K562 (cell line): ENCODE data around the gene RAP1A. TPM values are rescaled to one million over a fixed set of nuclear protein-coding genes. Genes with fewer than 3 reads are reported as not detected.

Experiments used
- BRD9 ChIP-seq: fragments of 450-650 bp; IDR thresholded peaks from 2 replicates; pipeline ENCODE4 v1.6.1; 2018; ENCODE audit warnings: low read depth; ENCODE audit not compliant: partially characterized antibody
- ETS2 ChIP-seq: IDR thresholded peaks from 2 replicates; pipeline ENCODE4 v1.6.1; 2016; ENCODE audit warnings: borderline replicate concordance, missing genetic modification characterization, mild to moderate bottlenecking, moderate library complexity, missing compliant biosample characterization; ENCODE audit not compliant: poor library complexity, severe bottlenecking
- JUND ChIP-seq, 2 experiments: IDR thresholded peaks; 2 replicates in 1 of 2; 3 replicates in 1 of 2; pipeline ENCODE4 v1.6.1; 2011; ENCODE audit warnings: borderline replicate concordance in 2 of 2, low read depth in 2 of 2, low read length in 2 of 2, improper control_type of control experiment in 1 of 2, missing biosample characterization in 1 of 2, missing genetic modification characterization in 1 of 2, missing genetic modification reagents in 1 of 2
- L3MBTL2 ChIP-seq: fragments of 450-650 bp; IDR thresholded peaks from 2 replicates; pipeline ENCODE4 v1.6.1; 2016; ENCODE audit warnings: mild to moderate bottlenecking, moderate library complexity
- NFE2 ChIP-seq: IDR thresholded peaks from 2 replicates; pipeline ENCODE4 v1.6.1; 2014; ENCODE audit warnings: antibody characterized with exemption, low read depth
- PATZ1 ChIP-seq: fragments of 250-450 bp; sonication (Bioruptor Pico); IDR thresholded peaks from 2 replicates; pipeline ENCODE4 v1.5.0; 2020; ENCODE audit warnings: mild to moderate bottlenecking, borderline replicate concordance
- PHB2 ChIP-seq: fragments of 450-650 bp; IDR thresholded peaks from 2 replicates; pipeline ENCODE4 v1.6.1; 2017; ENCODE audit warnings: low read depth
- RFX1 ChIP-seq: fragments of 450-650 bp; IDR thresholded peaks from 2 replicates; pipeline ENCODE4 v1.6.1; 2016; ENCODE audit warnings: mild to moderate bottlenecking, moderate library complexity
- ZBTB26 ChIP-seq: fragments of 450-650 bp; formaldehyde crosslinking; IDR thresholded peaks from 2 replicates; pipeline ENCODE4 v1.4.0; 2022; ENCODE audit warnings: missing genetic modification characterization
- ZFPM2 ChIP-seq: fragments of 250-450 bp; sonication (Bioruptor Pico); IDR thresholded peaks from 2 replicates; pipeline ENCODE4 v1.5.1; 2022; ENCODE audit warnings: mild to moderate bottlenecking
- ZNF174 ChIP-seq: fragments of 250-450 bp; sonication (Bioruptor Pico); IDR thresholded peaks from 2 replicates; pipeline ENCODE4 v1.4.0; 2020; ENCODE audit warnings: mild to moderate bottlenecking
- ZNF445 ChIP-seq: fragments of 250-450 bp; sonication (Bioruptor Pico); IDR thresholded peaks from 2 replicates; pipeline ENCODE4 v1.4.0; 2020; ENCODE audit warnings: low read depth, mild to moderate bottlenecking, moderate library complexity
- polyA plus RNA-seq, 8 experiments: library from polyadenylated mRNA; depleted of rRNA in 4 of 8; stranded (reverse) in 5 of 8; unstranded in 3 of 8; fragments of >200 nt; fragmentation: Nextera tagmentation in 2 of 8; fragmentation: Illumina TruSeq in 1 of 8; extraction: Ambion mirVana in 2 of 8; extraction: Trizol in 1 of 8; gene quantifications; 2 replicates each; pipeline versions ENCODE4 v1.2.1 to v1.2.3, GENCODE V29; 2011 to 2014; ENCODE audit warnings: inconsistent platforms in 1 of 8, missing spikeins in 1 of 8
- total RNA-seq, 7 experiments: library from RNA; depleted of rRNA in 6 of 7; stranded (reverse); fragments of >200 nt in 6 of 7; fragmentation: Illumina TruSeq in 2 of 7; extraction: Trizol in 2 of 7; gene quantifications; 2 replicates each; pipeline versions ENCODE4 v1.2.1 to v1.2.3, GENCODE V29; 2011 to 2021; ENCODE audit warnings: low replicate concordance in 1 of 7
- TF ChIP-seq, protein P1 (sequence below), 2 experiments: fragments of 450-650 bp in 1 of 2; sonication (generic) in 1 of 2; formaldehyde crosslinking in 1 of 2; IDR thresholded peaks; 2 replicates each; pipeline versions ENCODE4 v1.7.1 to v1.9.0; 2016 to 2022; ENCODE audit warnings: inconsistent platforms in 1 of 2, mild to moderate bottlenecking in 1 of 2, missing genetic modification reagents in 1 of 2

The RAP1A gene
- total and polyA plus RNA-seq, 9 of the 15 experiments (the other 6 are each of a cell fraction or from before 2014, with no cell fraction given): 13.4 to 86.2 (median 32.5) TPM

GRCh38 chr1:111599781-111600693 is 19.6 kb upstream of the RAP1A start (continued):
- no peak for TF ChIP-seq PATZ1 (CRISPR knock-in tag)
- TF ChIP-seq RFX1: peak; percentile 29; the same call in 1 of the 2 replicates
- TF ChIP-seq, protein P1, sequence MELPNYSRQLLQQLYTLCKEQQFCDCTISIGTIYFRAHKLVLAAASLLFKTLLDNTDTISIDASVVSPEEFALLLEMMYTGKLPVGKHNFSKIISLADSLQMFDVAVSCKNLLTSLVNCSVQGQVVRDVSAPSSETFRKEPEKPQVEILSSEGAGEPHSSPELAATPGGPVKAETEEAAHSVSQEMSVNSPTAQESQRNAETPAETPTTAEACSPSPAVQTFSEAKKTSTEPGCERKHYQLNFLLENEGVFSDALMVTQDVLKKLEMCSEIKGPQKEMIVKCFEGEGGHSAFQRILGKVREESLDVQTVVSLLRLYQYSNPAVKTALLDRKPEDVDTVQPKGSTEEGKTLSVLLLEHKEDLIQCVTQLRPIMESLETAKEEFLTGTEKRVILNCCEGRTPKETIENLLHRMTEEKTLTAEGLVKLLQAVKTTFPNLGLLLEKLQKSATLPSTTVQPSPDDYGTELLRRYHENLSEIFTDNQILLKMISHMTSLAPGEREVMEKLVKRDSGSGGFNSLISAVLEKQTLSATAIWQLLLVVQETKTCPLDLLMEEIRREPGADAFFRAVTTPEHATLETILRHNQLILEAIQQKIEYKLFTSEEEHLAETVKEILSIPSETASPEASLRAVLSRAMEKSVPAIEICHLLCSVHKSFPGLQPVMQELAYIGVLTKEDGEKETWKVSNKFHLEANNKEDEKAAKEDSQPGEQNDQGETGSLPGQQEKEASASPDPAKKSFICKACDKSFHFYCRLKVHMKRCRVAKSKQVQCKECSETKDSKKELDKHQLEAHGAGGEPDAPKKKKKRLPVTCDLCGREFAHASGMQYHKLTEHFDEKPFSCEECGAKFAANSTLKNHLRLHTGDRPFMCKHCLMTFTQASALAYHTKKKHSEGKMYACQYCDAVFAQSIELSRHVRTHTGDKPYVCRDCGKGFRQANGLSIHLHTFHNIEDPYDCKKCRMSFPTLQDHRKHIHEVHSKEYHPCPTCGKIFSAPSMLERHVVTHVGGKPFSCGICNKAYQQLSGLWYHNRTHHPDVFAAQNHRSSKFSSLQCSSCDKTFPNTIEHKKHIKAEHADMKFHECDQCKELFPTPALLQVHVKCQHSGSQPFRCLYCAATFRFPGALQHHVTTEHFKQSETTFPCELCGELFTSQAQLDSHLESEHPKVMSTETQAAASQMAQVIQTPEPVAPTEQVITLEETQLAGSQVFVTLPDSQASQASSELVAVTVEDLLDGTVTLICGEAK (IDR thresholded peaks at IDR 0.05): no peak
- TF ChIP-seq, protein P1 (CRISPR knock-in tag; IDR thresholded peaks at IDR 0.05): no peak
- no peak for TF ChIP-seq ZNF174 (CRISPR knock-in tag)
- TF ChIP-seq ZBTB26 (CRISPR knock-in tag): no peak
- TF ChIP-seq PHB2: no peak
- peak; percentile 95 for TF ChIP-seq NFE2
- TF ChIP-seq ZNF445 (CRISPR knock-in tag): no peak
- TF ChIP-seq JUND (IDR thresholded peaks at IDR 0.05; ENCODE audit: borderline replicate concordance, low read depth, low read length): peak; percentile 81; the same call in 1 of the 2 replicates
- peak; percentile 77; the same call in 1 of the 3 replicates for TF ChIP-seq JUND (tag; IDR thresholded peaks at IDR 0.05; ENCODE audit: borderline replicate concordance, low read depth, low read length)
- peak; percentile 53 for TF ChIP-seq BRD9
- TF ChIP-seq ETS2 (tag): no peak
- TF ChIP-seq L3MBTL2: peak; percentile 61; the same call in 1 of the 2 replicates
- TF ChIP-seq ZFPM2 (CRISPR knock-in tag): no peak
